ENCODE measurements around the gene IL1R2. TPM values are rescaled to one million over a fixed set of nuclear protein-coding genes. Genes with fewer than 3 reads are reported as not detected.

The IL1R2 gene
- total and polyA plus RNA-seq, 2 of the 13 experiments (the other 11 are each of a cell fraction or from before 2014, with no cell fraction given), result 3.6 to 7.3 TPM

DNA sequence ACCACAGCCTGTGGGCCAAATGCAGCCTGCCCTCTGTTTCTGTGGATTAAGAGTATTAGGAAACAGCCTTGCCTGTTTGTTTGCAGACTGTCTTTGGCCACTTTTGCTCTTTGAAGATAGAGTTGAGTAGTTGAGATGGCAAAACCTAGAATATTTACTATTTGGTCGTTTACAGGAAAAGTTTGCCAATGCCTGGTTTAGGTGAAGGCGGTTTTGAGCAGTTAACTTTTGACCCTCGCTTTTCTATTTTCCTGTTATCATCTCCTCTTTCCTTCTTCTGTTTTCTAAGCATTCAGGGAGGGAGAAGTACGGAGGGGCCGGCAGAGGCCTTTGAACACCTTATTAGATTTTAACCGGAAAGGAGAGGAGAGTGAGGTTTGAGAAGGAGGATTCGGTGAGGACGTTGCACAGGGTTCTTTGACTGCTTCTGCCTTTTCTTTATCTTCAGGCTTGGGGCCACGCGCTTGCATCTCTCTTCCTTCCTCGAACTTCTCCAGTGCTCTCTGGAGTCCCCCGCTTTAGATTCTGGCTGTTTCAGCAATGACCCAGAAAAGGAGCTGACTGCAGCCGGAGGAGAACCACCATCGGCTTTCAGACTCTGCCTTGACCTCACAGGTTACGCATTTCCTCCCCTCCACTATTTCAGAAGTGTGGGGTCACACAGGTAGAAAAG lies 39.2 kb downstream of the IL1R2 start (continued):
- TF ChIP-seq HNRNPUL1 (IDR thresholded peaks at IDR 0.05; ENCODE audit: low read depth, low read length) (no peak), ZNF605 (CRISPR knock-in tag; IDR thresholded peaks at IDR 0.05) (peak; percentile 77), NCOA5 (CRISPR knock-in tag; IDR thresholded peaks at IDR 0.05) (no peak), ATF7-NPFF (CRISPR knock-in tag; IDR thresholded peaks at IDR 0.05; ENCODE audit: low read depth) (no peak), KDM6A (CRISPR knock-in tag; IDR thresholded peaks at IDR 0.05; ENCODE audit: low read depth) (peak; percentile 77; the same call in 1 of the 2 replicates), NCOA2 (CRISPR knock-in tag; IDR thresholded peaks at IDR 0.05) (peak; percentile 100), ADNP (CRISPR knock-in tag; IDR thresholded peaks at IDR 0.05) (no peak), ZNF235 (CRISPR knock-in tag; IDR thresholded peaks at IDR 0.05; ENCODE audit: borderline replicate concordance) (no peak), TBX2 (CRISPR knock-in tag; IDR thresholded peaks at IDR 0.05; ENCODE audit: borderline replicate concordance) (peak; percentile 96), KDM5A (IDR thresholded peaks at IDR 0.05; ENCODE audit: borderline replicate concordance, low read length) (peak; percentile 51; the same call in 1 of the 2 replicates), HNF1B (CRISPR knock-in tag; IDR thresholded peaks at IDR 0.05) (peak; percentile 71; the same call in 1 of the 2 replicates), E2F5 (CRISPR knock-in tag; conservative IDR thresholded peaks at IDR 0.05) (no peak), RBFOX2 (IDR thresholded peaks at IDR 0.05; ENCODE audit: low read depth, low read length) (peak; percentile 94), ZMAT3 (CRISPR knock-in tag; conservative IDR thresholded peaks at IDR 0.05) (peak; percentile 85), ETV6 (CRISPR knock-in tag; conservative IDR thresholded peaks at IDR 0.05) (no peak), ZNF234 (CRISPR knock-in tag; conservative IDR thresholded peaks at IDR 0.05) (no peak), POLR2A (IDR thresholded peaks at IDR 0.05; ENCODE audit: insufficient read depth in 1 of 2, low read depth in 2 of 2, low read length in 2 of 2) (peak; percentile 30 to 35; a peak in 2 of 4 replicates), ZUFSP (CRISPR knock-in tag; IDR thresholded peaks at IDR 0.05; ENCODE audit: borderline replicate concordance) (no peak), TBP (CRISPR knock-in tag; IDR thresholded peaks at IDR 0.05) (no peak), STAT5B (CRISPR knock-in tag; IDR thresholded peaks at IDR 0.05) (no peak), ZNF780A (CRISPR knock-in tag; IDR thresholded peaks at IDR 0.05) (no peak), ZNF121 (CRISPR knock-in tag; IDR thresholded peaks at IDR 0.05) (0 out of 2 replicates have a peak, but pooled peaks have one; percentile 12), RFX3 (CRISPR knock-in tag; IDR thresholded peaks at IDR 0.05) (no peak), ZNF224 (CRISPR knock-in tag; IDR thresholded peaks at IDR 0.05) (no peak)
- TF ChIP-seq, protein P1, sequence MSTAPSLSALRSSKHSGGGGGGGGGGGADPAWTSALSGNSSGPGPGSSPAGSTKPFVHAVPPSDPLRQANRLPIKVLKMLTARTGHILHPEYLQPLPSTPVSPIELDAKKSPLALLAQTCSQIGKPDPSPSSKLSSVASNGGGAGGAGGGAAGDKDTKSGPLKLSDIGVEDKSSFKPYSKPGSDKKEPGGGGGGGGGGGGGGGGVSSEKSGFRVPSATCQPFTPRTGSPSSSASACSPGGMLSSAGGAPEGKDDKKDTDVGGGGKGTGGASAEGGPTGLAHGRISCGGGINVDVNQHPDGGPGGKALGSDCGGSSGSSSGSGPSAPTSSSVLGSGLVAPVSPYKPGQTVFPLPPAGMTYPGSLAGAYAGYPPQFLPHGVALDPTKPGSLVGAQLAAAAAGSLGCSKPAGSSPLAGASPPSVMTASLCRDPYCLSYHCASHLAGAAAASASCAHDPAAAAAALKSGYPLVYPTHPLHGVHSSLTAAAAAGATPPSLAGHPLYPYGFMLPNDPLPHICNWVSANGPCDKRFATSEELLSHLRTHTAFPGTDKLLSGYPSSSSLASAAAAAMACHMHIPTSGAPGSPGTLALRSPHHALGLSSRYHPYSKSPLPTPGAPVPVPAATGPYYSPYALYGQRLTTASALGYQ (CRISPR knock-in tag; IDR thresholded peaks at IDR 0.05), result peak; percentile 94
- TF ChIP-seq, protein P2, sequence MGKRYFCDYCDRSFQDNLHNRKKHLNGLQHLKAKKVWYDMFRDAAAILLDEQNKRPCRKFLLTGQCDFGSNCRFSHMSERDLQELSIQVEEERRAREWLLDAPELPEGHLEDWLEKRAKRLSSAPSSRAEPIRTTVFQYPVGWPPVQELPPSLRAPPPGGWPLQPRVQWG (CRISPR knock-in tag; IDR thresholded peaks at IDR 0.05; ENCODE audit: borderline replicate concordance, low read depth), result no peak
